Activated CD8-positive, alpha-beta T cell treated with anti-CD3 and anti-CD28 coated beads for 36 hours (primary cell): ENCODE results near the gene FOXK2. TPM values are rescaled to one million over a fixed set of nuclear protein-coding genes. Genes with fewer than 3 reads are reported as not detected.

Experiments
- ATAC-seq: fragments of 200-7000 bp; cut with Tn5 transposase; one replicate; pipeline ENCODE4 v1.10.0; 2021; ENCODE audit warnings: mild to moderate bottlenecking, moderate library complexity
- CTCF ChIA-PET: fragments of 350-600 bp; sonication (Branson Sonifier 250); formaldehyde crosslinking; loops from one replicate; lab custom pipeline; 2021; ENCODE audit warnings: antibody characterized with exemption; lab: Charles Lee
- POLR2A ChIA-PET: fragments of 350-600 bp; sonication (Branson Sonifier 250); formaldehyde crosslinking; loops from one replicate; lab custom pipeline; 2021; ENCODE audit warnings: antibody characterized with exemption; lab: Charles Lee
- DNase-seq: peaks from one replicate; pipeline ENCODE4 v3.0.0-alpha.2; 2020
- H3K27ac Mint-ChIP-seq: one replicate; pipeline ENCODE4 v1.8.0; 2021; ENCODE audit warnings: mild to moderate bottlenecking, mixed read lengths
- H3K27me3 Mint-ChIP-seq: one replicate; pipeline ENCODE4 v1.8.0; 2021; ENCODE audit warnings: mixed read lengths
- H3K36me3 Mint-ChIP-seq: one replicate; pipeline ENCODE4 v1.8.0; 2021; ENCODE audit warnings: low read depth, mixed read lengths
- H3K4me1 Mint-ChIP-seq: one replicate; pipeline ENCODE4 v1.8.0; 2021; ENCODE audit warnings: low read depth, mixed read lengths
- H3K4me3 Mint-ChIP-seq: one replicate; pipeline ENCODE4 v1.8.0; 2021; ENCODE audit warnings: mild to moderate bottlenecking, moderate library complexity, mixed read lengths
- H3K9me3 Mint-ChIP-seq: one replicate; pipeline ENCODE4 v1.8.0; 2021; ENCODE audit warnings: mixed read lengths
- intact Hi-C: fragments of 100-400 bp; cut with micrococcal nuclease; formaldehyde crosslinking; loops from one replicate; pipeline ENCODE4 v1.10.0; 2022
- total RNA-seq, 2 experiments: library from RNA; stranded (reverse); gene quantifications; one replicate each; pipeline ENCODE4 v1.2.3, GENCODE V29; 2021
- TF ChIP-seq, protein P1 (sequence below): fragments of 200-600 bp; IDR thresholded peaks from one replicate; pipeline ENCODE4 v1.8.0; 2022; ENCODE audit warnings: antibody characterized with exemption, mild to moderate bottlenecking

Gene FOXK2
- total RNA-seq, 2 experiments from 2014 or later, result 55.6 to 59.5 TPM

DNA sequence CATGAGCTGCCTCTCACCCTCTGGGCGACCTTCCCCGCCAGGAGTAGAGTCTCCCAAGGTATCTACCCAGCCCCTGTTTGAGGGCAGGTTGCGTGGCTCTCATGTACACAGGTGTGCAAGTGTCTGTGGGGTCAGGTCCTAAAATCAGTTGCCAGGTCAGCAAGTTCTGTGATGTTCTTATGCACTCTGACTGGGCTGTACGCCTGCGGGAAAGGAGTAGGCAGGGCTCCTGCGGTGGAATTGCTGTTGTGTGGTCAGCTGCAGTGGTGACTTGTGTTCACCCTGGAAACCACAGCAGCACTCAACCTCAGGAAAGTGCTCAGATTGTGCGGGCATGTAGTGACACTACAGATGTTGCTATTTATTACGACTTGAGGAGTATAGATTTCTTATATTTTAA lies 41.6 kb upstream of the FOXK2 start:
- POLR2A ChIA-PET, result no interaction called here
- Mint-ChIP-seq H3K27me3 (no peaks in the 10 kb centered on the region), H3K9me3 (no peaks in the 10 kb centered on the region), H3K4me1 (peaks cover 6% of the 10 kb centered on the region), H3K36me3 (peaks cover 6% of the 10 kb centered on the region), H3K27ac (no peak overlapping the region), H3K4me3 (no peak overlapping the region)
- CTCF ChIA-PET, result no interaction called here
- TF ChIP-seq, protein P1, sequence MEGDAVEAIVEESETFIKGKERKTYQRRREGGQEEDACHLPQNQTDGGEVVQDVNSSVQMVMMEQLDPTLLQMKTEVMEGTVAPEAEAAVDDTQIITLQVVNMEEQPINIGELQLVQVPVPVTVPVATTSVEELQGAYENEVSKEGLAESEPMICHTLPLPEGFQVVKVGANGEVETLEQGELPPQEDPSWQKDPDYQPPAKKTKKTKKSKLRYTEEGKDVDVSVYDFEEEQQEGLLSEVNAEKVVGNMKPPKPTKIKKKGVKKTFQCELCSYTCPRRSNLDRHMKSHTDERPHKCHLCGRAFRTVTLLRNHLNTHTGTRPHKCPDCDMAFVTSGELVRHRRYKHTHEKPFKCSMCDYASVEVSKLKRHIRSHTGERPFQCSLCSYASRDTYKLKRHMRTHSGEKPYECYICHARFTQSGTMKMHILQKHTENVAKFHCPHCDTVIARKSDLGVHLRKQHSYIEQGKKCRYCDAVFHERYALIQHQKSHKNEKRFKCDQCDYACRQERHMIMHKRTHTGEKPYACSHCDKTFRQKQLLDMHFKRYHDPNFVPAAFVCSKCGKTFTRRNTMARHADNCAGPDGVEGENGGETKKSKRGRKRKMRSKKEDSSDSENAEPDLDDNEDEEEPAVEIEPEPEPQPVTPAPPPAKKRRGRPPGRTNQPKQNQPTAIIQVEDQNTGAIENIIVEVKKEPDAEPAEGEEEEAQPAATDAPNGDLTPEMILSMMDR, result no peak
- intact Hi-C loops, result no loop called here
- ATAC-seq (no peak), DNase-seq (no peak)

DNA sequence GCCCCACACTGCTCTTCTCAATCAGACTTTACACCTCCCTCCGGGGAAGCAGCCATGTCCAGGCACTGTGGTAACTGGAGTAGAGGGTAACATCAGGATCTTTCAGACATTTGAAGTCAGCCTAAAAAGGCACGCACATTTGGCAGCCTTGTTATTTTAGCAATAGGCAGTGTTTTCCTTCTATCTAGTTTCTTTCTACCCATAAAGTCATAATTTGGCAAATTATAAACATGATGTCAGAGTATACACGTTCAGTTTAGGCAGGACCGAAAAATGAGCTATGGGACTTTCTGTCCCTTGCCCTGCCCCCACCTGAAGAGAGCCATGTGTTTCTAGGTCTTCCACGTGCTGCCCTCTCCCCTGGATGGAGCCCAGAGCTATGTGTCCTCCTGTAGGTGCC lies 39.9 kb upstream of the FOXK2 start:
- no peak overlapping the region for H3K27ac Mint-ChIP-seq
- no peaks in the 10 kb centered on the region for H3K9me3 Mint-ChIP-seq
- peaks cover 6% of the 10 kb centered on the region for H3K4me1 Mint-ChIP-seq
- CTCF ChIA-PET, result no interaction called here
- ATAC-seq (no peak), DNase-seq (no peak)
- no peak overlapping the region for H3K4me3 Mint-ChIP-seq
- H3K27me3 Mint-ChIP-seq, result no peaks in the 10 kb centered on the region
- H3K36me3 Mint-ChIP-seq, result peaks cover 14% of the 10 kb centered on the region
- POLR2A ChIA-PET, result interaction anchor here (1.2 kb wide), 1 partner anchor 12 kb away, joined by 4 read pairs; no protein-coding TSS in a partner anchor
- intact Hi-C loops, result no loop called here
- TF ChIP-seq, protein P1, result no peak

DNA sequence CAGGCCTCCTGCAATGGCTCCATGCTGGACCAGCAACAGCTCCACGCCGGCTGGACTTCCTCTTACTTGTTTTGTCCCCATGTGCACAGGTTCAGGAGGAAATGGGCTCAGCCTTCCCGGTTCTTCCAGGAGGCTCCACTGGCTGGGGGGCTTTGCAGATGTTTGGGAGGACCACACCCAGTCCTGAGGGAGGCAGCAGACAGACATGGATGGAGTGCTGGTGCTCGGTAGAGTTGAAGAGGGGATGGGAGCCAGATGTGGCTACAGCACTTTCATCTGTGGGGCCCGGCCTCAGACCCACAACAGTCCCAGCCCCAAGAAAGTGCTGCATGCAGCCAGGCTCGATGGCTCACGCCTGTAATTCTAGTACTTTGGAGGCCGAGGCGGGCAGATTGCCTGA lies 39.2 kb upstream of the FOXK2 start:
- no peak for DNase-seq
- no peak for ATAC-seq
- peaks cover 6% of the 10 kb centered on the region for H3K4me1 Mint-ChIP-seq
- ChIA-PET POLR2A (interaction anchor here (1.2 kb wide), 1 partner anchor 12 kb away, joined by 4 read pairs; no protein-coding TSS in a partner anchor), CTCF (interaction anchor here (0.9 kb wide), 1 partner anchor 71 kb away, joined by 4 read pairs; no protein-coding TSS in a partner anchor)
- intact Hi-C loops, result no loop called here
- no peak overlapping the region for H3K27ac Mint-ChIP-seq
- H3K27me3 Mint-ChIP-seq, result no peaks in the 10 kb centered on the region
- H3K4me3 Mint-ChIP-seq, result no peak overlapping the region
- H3K36me3 Mint-ChIP-seq, result peaks cover 14% of the 10 kb centered on the region
- TF ChIP-seq, protein P1, result no peak
- H3K9me3 Mint-ChIP-seq, result no peaks in the 10 kb centered on the region

DNA sequence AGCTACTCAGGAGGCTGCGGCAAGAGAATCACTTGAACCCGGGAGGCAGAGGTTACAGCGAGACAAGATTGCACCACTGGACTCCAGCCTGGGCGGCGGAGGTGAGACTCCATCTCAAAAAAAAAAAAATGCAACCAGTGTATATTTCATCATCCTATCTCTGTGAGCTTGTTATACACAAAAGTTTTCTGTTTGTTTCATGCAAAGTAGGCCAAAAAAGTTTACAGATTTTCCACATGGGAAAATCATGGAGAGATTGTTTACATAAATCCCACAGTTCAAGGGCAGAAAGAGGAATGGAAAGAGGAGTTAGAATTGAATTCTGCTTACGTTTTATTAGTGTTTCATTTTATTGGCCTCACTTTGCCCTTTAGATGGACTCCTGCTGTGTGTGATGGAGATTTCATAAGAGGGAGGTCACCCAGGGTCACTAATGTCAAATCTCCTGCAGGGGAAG lies 36.3 kb upstream of the FOXK2 start:
- CTCF ChIA-PET, result interaction anchor here (1.2 kb wide), 1 partner anchor 12 kb away, joined by 3 read pairs; no protein-coding TSS in a partner anchor
- POLR2A ChIA-PET, result no interaction called here
- DNase-seq, result no peak
- H3K9me3 Mint-ChIP-seq, result no peaks in the 10 kb centered on the region
- no peak overlapping the region for H3K27ac Mint-ChIP-seq
- ATAC-seq, result no peak
- TF ChIP-seq, protein P1, result no peak
- H3K4me1 Mint-ChIP-seq, result peaks cover 9% of the 10 kb centered on the region
- no peaks in the 10 kb centered on the region for H3K27me3 Mint-ChIP-seq
- H3K36me3 Mint-ChIP-seq, result peaks cover 16% of the 10 kb centered on the region
- no peak overlapping the region for H3K4me3 Mint-ChIP-seq
- intact Hi-C loops, result no loop called here

DNA sequence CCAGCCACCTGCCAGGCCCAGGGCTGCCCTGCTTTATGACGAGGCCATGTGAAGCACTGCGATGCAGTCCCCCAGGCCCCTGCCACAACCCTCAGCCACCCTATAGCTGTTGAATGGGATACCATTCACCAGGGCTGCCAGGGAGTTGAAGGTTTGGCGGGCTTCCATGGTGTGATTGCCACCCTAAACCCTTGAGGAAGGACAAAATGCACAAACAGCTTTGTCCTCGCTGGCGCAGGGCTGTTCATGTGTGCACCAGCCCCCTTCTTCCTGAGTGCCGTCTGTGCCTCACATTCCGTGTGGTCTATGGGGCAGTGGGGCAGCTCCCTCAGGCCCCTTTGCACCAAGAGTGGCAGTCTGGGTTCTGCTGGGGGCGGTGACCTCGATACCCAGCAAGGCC lies 35.7 kb upstream of the FOXK2 start:
- DNase-seq, result no peak
- ATAC-seq, result no peak
- intact Hi-C loops, result no loop called here
- no peak overlapping the region for H3K4me3 Mint-ChIP-seq
- H3K27ac Mint-ChIP-seq, result no peak overlapping the region
- no peaks in the 10 kb centered on the region for H3K27me3 Mint-ChIP-seq
- POLR2A ChIA-PET, result interaction anchor here (1.0 kb wide), 1 partner anchor 22 kb away, joined by 3 read pairs; no protein-coding TSS in a partner anchor
- peaks cover 9% of the 10 kb centered on the region for H3K4me1 Mint-ChIP-seq
- H3K9me3 Mint-ChIP-seq, result no peaks in the 10 kb centered on the region
- TF ChIP-seq, protein P1, result no peak
- CTCF ChIA-PET, result interaction anchor here (1.2 kb wide), 1 partner anchor 11 kb away, joined by 3 read pairs; no protein-coding TSS in a partner anchor
- peaks cover 16% of the 10 kb centered on the region for H3K36me3 Mint-ChIP-seq
